GM19452 (cell line): ENCODE measurements around the gene FLRT1.

Experiments used
- ATAC-seq: cut with Tn5 transposase; IDR thresholded peaks from one replicate; pipeline ENCODE4 v1.9.1; 2021; ENCODE audit not compliant: unreplicated experiment

FLRT1 gene, protein sequence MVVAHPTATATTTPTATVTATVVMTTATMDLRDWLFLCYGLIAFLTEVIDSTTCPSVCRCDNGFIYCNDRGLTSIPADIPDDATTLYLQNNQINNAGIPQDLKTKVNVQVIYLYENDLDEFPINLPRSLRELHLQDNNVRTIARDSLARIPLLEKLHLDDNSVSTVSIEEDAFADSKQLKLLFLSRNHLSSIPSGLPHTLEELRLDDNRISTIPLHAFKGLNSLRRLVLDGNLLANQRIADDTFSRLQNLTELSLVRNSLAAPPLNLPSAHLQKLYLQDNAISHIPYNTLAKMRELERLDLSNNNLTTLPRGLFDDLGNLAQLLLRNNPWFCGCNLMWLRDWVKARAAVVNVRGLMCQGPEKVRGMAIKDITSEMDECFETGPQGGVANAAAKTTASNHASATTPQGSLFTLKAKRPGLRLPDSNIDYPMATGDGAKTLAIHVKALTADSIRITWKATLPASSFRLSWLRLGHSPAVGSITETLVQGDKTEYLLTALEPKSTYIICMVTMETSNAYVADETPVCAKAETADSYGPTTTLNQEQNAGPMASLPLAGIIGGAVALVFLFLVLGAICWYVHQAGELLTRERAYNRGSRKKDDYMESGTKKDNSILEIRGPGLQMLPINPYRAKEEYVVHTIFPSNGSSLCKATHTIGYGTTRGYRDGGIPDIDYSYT

DNA sequence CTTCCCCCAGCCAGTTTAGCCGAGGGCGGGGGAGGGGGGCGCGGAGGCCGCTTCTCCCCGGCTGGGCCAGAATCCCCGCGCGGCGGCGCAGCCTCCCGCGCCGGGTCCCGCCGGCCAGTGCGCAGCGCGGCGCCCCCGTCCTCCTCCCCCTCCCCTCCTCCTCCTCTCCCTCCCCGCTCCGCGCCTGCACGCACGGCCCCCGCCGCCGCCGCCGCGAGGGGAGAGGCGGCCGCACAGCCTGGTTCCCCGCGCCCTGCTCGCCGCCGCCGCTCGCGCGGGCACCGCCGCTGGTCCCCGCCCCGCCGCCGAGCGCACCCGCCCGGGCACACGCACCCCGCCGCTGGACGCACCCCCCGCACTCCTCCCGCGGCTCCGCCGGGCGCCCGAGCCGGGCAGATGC, at the start of gene FLRT1:
FLRT1 (plus strand) TSS at position 356 of the 400 bp plus-strand sequence. CDS start 80,337 bp downstream, outside the sequence.
- no peak for ATAC-seq

DNA sequence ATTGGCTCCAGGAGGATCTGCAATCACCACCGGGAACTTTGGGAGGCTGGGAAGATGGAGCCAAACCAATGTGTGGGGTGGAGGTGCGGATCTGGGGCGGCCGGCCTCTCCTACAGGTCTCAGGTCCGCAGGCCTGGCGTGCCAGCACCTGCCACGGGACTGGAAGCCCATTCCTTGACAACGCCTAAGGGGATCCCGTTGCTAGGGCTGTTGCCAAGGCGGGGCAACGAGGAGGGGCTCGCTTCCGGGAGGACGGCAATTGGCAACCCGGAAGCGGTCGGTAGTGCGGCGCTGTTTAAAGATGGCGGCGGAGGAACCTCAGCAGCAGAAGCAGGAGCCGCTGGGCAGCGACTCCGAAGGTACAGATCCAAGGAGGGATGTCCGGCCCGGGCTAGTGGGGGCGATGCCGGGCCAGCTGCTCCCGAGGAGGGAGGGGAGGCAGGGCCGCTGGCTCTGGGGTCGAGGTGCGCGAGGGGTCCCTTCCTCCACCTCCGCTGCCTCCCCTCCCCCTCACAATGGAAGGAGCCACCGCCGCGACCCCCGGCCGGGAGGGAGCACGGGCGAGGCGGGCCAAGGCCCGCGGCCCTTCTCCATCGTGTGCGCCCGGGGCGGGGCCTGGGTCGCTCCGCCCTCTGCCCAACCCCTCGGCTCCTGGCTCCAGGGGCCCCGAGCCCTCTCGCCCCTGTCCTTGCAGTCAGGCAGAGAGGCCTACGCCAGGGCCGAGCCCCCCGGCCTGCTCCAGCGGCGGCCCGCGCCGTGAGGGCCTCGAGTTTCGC, 49.4 kb upstream of the FLRT1 start, which contains the start of gene OTUB1:
OTUB1 (plus strand) TSS at position 283 of the 776 bp plus-strand sequence; CDS start at position 302, 19 bp downstream.
- peak; percentile 79 for ATAC-seq

DNA sequence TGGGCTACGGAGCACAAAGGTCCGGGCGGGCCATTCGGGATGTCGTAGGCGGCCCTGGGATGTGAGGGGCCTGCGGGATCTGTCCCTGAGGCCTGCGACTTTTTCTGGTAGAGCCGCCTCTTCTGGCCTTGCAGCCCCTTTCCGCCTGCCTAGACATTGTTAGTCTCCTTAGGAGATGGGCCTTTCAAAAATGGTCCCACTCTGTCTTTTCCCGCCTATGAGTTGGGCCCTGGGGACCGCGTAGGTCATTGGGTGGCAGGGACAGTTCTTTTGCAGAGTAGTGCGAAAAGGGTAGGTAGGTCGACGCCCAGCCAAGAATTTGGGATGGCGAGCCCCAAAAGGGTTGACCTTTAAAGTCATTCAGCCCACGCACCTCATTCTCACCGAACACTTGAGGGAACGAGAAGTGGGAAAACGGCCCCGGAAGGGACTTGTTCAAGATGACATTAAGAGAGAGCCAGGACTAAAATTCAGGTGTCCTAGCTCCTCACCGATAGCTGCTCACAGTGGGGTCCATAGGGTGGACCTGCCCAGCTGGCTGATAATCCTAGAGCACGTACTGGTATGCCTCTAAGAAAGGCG, 48.7 kb upstream of the FLRT1 start:
- no peak for ATAC-seq

DNA sequence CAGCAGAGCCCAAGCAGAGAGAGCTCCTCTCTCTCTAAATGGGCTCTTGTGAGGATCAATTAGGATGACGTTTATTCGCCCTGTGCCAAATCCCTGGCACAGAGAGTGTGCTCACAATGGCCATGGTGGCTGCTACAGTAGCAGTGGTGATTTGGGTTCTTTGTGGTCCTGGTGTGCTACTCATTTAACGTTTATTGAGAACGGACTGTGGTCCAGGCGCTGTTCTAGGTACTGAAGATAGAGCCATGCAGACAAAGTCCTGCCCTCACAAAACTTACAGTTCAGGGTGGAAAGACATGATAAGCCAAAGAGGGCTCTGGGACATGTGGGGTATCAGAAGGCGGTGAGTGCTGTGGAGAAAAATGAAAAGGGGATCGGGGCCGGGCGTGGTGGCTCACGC, 44.2 kb upstream of the FLRT1 start:
- no peak for ATAC-seq

DNA sequence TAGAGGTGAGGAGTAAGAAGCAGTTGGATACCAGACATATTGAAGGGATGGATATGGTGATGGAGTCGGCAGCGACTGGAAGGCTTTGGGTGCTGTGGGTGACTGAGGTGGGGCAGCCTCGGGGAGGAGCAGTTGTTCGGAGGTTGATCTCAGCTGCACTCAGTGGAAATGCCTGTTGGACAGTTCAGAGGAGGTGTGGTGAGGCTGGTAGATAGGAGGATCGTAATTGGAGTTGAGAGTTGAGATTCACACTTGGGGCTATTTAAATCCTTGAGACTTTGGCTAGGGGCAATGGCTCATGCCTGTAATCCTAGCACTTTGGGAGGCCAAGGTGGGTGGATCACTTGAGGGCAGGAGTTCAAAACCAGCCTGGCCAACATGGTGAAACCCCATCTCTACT, 42.6 kb upstream of the FLRT1 start:
- ATAC-seq: no peak

DNA sequence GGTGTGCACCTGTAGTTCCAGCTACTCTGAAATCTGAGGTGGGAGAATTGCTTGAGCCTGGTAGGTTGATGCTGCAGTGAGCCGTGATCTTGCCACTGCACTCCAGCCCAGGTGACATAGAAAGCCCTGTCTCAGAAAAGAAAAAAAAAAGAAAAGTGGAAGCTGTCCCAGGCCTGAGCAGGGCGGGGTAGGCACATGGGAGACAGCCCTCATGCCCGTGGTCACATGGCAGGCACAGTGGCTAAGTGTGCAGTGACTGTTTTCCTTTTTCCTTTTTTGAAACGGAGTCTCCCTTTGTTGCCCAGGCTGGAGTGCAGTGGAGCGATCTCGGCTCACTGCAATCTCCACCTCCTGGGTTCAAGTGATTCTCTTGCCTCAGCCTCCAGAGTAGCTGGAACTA, 41.7 kb upstream of the FLRT1 start:
- ATAC-seq: no peak

DNA sequence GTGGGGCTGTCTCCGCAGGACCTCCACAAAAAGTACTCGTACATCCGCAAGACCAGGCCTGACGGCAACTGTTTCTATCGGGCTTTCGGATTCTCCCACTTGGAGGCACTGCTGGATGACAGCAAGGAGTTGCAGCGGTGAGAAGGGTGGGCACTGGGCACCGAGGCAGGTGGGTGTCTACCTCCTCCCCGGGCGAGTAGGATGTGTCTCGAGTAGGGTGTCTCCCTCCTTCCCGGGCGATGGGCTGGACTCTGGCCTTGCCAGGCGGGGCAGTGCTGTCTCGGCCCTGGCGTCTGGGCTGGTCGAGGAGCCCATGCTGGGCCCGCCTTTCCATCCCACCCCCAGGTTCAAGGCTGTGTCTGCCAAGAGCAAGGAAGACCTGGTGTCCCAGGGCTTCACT, 39.2 kb upstream of the FLRT1 start:
- no peak for ATAC-seq

DNA sequence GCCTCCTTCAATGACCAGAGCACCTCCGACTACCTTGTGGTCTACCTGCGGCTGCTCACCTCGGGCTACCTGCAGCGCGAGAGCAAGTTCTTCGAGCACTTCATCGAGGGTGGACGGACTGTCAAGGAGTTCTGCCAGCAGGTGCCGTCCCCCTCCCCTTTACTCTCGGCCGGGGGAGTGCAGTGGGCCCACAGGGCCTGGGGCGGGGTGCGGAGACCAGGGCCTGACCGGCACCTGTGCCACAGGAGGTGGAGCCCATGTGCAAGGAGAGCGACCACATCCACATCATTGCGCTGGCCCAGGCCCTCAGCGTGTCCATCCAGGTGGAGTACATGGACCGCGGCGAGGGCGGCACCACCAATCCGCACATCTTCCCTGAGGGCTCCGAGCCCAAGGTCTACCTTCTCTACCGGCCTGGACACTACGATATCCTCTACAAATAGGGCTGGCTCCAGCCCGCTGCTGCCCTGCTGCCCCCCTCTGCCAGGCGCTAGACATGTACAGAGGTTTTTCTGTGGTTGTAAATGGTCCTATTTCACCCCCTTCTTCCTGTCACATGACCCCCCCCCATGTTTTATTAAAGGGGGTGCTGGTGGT, 38.5 kb upstream of the FLRT1 start:
- ATAC-seq: no peak

DNA sequence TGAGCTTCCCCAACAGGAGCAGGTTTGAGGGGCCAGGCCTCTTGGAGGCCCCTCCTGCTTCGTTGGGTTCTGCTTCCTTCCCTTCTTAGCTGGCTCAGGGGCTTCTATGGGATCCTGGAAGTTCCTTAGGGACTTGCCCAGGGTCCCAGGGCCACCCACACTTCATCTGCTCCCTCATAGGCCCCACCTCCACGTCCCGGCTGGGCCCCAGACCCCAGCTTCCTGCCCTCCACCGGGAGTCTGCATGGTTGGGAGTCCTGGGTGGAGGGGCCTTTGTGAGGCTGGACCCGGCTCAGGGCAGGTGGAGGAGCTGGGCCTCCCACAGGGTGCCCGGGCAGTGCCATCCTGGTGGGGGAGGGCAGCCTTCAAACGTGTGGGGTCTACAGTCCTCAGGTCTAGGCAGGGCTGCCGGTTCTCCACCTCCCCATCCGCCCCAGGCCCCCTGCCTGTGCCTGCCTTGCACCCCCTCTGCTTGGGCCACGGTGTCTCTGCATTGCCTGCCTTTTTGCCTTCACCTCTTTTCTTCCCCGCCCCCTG, 37.9 kb upstream of the FLRT1 start:
- ATAC-seq: no peak

DNA sequence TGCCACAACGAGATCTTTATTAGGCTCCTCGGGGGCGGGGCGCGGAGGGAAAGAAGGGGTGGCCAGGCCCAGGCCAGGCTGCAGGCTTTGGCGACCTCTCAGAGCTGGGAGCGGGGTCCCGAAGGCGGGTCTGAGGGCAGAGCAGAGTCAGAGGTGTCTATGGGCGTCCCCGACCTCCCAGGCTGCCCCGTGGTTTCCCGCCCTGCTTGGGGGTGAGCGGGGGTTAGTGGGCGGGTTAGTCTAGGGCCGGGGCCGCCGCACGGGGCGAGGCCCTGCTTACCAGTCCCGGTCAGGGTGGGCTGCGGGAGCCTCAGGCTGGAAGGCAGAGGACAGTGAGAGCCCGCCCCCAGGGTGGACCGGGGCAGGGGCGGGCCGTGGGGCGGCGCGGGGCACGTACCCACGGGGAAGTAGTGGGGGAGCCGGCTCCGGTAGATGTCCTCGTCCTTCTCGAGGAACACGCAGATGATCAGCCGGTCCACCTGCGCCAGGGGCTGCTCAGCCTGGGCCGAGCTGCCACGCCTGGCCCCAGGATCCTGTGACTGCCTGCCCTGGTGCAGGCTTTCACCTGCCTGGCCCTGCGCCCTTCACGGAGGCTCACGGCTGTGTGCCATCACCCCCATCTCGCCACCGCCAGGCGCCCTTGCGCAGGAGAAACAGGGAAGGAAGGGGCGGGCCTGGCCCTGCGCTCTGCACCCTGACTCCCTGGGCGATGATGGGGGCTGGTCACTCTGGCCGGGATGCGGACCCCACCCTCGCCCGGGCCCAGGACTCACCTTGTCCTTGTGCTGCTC, 37.0 kb upstream of the FLRT1 start:
- no peak for ATAC-seq

DNA sequence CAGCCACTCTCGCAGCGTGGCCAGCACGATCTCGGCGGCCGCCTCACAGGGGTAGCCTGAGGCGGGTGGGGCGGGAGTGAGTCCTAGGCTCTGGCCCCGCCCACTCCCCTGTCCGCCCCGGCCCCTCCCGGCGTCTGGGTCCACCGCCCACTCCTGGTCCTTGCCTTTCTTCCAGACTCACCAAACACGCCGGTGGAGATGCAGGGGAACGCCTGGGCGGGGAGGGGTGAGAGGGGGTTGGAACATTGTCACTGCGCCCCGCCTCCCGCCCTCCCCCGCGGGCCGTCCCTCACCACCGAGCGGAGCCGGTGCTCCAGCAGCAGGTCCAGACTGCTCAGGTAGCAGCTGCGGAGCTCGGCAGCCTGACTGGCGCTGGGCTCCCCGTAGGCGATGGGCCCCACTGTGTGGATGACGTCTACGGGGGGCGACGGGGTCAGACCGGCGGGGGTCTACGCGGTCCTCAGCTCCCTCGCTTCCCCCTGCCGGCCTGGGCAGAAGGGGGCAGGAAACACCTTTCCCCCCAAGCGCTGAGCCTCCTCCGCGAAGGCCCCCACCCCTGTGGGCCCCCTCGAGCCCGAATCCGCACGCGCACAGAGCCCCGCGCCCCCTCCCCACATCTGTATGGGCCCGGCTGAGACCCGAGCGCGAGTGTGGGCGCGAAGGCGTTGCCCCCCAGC, 36.2 kb upstream of the FLRT1 start:
- ATAC-seq: no peak

DNA sequence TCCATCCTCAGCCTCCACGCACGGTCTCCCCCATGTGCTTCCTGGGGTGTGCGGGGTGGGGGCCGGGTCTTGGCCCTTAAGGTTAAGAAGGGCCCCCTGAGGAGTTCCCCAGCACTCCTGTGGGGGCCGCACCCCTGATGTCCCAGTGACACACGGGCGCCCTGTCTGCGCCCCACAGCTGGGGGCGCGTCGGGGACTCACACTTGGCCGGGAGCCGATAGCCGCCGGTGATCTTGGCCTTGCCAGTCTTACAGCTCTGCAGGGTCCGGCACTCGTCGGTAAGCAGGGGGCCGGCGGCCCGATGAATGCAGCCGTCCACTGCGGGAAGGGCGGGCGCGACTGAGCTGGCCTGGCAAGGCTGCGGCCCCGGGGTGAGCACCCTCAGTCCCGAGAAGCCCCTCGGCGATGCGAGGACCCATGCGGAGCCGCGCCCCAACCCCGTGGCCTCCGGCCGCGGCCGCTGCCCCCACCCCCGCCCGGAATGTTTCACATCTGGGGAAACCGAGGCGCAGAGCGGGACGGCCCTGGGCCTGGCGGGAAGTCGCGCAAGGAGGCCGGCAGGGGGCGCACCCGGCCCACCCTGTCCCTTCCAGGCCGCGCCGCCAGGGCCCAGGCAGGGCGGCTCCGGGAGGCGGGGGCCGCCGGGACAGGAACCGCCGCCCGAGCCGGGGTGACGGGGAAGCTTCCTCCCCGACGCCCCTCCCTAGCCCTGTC, 35.5 kb upstream of the FLRT1 start:
- no peak for ATAC-seq

DNA sequence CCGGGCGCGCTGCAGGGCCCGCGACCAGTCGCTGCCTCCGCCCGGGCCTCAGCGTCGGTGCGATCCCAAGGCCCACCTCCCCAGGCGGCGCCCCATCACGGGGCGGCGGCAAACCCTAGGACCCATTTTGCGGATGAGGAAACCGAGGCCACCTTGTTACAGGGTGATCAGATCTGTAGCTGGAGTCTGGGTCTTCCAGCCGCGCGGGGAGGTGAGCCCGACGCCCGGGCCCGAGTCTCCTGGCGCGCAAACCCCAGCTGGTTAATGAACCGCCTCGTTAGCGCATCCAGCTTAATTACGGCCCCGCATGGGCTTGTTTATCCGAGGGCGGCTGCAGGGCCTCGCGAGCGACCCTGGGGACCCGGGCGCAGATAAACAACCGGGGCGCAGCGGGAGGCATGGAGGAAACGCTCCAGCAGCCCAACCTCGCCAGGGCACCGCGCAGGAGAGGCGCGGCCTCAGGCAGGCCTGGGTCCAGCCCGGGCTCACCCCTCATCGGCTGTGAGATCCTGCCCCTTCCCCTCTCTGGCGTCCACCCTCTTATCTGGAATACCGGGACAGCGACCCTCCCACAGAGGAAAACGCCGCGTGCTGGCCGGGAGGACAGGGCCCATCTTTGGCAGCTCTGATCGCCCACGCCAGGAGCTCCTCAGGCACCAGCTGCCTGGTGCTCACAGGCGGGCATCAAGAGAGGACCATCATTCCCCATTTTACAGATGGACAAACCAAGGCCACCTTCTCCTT, 34.8 kb upstream of the FLRT1 start:
- no peak for ATAC-seq

DNA sequence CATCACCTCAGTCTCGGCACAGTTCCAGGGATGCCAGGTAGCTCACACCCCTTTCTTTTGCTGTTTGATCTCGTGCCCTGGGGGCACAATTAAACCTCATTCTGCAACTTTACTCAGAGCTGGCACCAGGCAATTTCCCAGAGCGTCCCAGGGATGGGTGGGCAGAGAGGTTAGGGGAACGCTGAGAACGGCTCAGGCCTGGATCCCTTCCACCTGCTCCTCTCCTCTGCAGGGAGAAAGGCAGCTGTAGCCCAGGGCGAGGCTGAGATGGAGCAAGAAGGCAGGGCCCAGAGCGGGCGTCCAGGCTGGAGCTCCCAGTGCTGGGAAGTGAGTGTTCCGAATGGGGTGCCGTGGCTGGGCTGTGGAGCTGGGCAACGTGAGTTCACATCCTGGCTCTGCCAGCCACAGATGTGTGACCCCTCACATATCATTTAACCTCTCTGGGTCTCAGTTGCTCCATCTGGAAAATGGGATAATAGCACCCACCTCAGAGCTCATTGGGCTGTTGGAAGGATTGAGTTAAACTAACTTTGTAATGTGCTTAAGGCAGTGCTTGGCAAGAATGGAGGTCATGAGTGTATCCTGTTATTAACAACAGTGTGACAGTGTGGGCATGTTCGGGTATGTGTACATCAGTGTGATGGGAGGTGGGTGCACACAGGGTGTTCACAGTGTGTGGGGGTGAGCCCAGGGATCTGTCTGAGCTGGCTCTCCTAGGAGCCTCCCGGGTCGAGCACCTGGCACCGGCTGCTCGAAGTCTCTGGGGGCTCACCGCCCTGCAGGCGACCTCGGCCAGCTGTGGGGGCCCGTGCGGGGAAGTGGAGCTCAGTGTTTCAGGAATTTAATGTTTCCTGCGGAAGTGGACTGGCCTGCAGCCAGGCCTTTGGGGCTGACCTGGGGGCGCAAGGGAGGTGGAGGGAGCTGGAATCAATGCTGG, 34.0 kb upstream of the FLRT1 start:
- ATAC-seq: no peak

DNA sequence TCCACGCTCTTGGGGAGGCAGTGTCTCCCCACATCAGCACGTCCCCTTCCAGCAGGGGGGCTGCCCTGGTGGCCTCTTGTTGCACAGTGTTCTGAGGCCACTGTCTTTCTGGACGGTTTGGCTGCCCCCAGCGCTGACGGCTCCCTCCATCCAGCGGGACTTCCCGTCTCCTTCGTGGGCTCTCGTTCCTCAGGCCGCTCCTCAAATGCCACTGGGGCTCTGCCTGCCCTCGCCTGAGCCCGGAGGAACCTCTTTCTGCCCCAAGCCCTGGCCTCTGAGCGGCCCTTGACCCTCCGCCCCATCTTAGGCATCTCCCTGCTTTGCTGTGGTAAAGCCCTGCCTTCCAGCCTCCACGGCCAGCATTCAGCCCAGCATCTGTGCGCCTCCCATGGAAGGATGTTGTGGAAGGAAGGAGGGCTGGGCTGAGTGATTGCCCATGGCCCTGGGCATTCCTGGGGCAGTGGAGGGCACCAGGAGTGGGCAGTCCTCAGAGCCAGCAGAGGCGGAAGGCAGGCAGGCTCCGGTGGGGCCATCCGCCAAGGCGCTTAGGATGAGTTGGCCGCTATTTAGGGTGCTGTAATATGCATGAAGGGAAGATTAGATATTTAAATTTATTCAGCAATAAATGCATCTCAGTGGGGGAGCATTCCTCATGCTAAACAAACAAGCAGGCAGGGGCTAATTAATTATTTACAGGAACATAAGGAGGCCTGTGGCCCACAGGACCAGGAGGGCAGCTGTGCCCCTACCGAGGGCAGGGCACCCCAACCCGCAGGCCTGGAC, 31.7 kb upstream of the FLRT1 start:
- no peak for ATAC-seq

DNA sequence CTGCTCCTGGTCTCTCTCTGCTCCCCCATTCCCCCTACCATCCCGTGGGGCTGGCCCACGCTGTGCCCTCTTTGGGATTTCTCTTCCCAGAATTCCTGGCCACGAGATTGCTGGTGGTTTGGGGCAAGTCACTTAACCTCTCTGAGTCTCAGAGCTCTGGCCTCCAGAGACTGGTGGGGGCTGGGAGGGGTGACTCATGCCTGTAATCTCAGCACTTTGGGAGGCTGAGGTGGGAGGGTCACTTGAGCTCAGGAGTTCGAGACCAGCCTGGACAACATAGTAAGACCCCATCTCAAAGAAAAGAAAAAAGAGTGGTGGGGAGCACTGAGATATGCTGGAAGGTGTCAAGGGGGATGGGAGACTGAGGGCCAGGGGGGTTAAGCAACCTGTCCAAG, 31.1 kb upstream of the FLRT1 start:
- no peak for ATAC-seq
